Measurements from ENCODE around the gene FAH. TPM values are rescaled to one million over a fixed set of nuclear protein-coding genes. Genes with fewer than 3 reads are reported as not detected.

Gene FAH
- total and polyA plus RNA-seq, 3 donors from 2014 or later, result 49.0 to 75.0 (median 58.4) TPM

GRCh38 chr15:80107204-80107603, 45.6 kb upstream of the FAH start:
- no peaks in the 10 kb centered on the region for H3K9me3 ChIP-seq
- peaks cover 8% of the 10 kb centered on the region for H3K4me1 ChIP-seq
- no peak for DNase-seq
- H3K36me3 ChIP-seq (ENCODE audit: low read depth, missing control alignments), result no peaks in the 10 kb centered on the region
- no peak overlapping the region for H3K4me3 ChIP-seq
- 80 to 88% methylated on average over 6 of the region's 6 CpGs for WGBS, 2 donors
- intact Hi-C loops (cut with DNase I; ENCODE audit: low total_unique reads), result no loop called here
- TF ChIP-seq CTCF (IDR thresholded peaks at IDR 0.05) (no peak), POLR2A (IDR thresholded peaks at IDR 0.05) (no peak)
- no peaks in the 10 kb centered on the region for H3K27me3 ChIP-seq
- H3K27ac ChIP-seq, result no peak overlapping the region

GRCh38 chr15:80107774-80108173, 45.0 kb upstream of the FAH start:
- intact Hi-C loops (cut with DNase I; ENCODE audit: low total_unique reads), result no loop called here
- Histone ChIP-seq H3K27me3 (no peaks in the 10 kb centered on the region), H3K27ac (no peak overlapping the region), H3K4me1 (peaks cover 8% of the 10 kb centered on the region), H3K36me3 (ENCODE audit: low read depth, missing control alignments) (no peaks in the 10 kb centered on the region), H3K4me3 (no peak overlapping the region), H3K9me3 (no peaks in the 10 kb centered on the region)
- WGBS, 2 donors, result 36 to 52% methylated on average over 2 to 3 of the region's 3 CpGs
- no peak for TF ChIP-seq POLR2A (IDR thresholded peaks at IDR 0.05)
- no peak for TF ChIP-seq CTCF (IDR thresholded peaks at IDR 0.05)
- DNase-seq, result peak; percentile 68

- peaks cover 8% of the 10 kb centered on the region for H3K4me1 ChIP-seq
- H3K27ac ChIP-seq, result no peak overlapping the region
- no peak overlapping the region for H3K4me3 ChIP-seq
- DNase-seq, result no peak
- H3K9me3 ChIP-seq, result no peaks in the 10 kb centered on the region
- intact Hi-C loops (cut with DNase I; ENCODE audit: low total_unique reads), result no loop called here
- H3K27me3 ChIP-seq, result no peaks in the 10 kb centered on the region
- TF ChIP-seq POLR2A (IDR thresholded peaks at IDR 0.05) (no peak), CTCF (IDR thresholded peaks at IDR 0.05) (no peak)
- 80 to 87% methylated on average over 3 of the region's 3 CpGs for WGBS, 2 donors
- no peaks in the 10 kb centered on the region for H3K36me3 ChIP-seq (ENCODE audit: low read depth, missing control alignments)
Observed at GRCh38 chr15:80109388-80109787, 43.4 kb upstream of the FAH start.

GRCh38 chr15:80110920-80111319, 41.9 kb upstream of the FAH start:
- Histone ChIP-seq H3K4me3 (no peak overlapping the region), H3K9me3 (no peaks in the 10 kb centered on the region), H3K36me3 (ENCODE audit: low read depth, missing control alignments) (no peaks in the 10 kb centered on the region), H3K27me3 (no peaks in the 10 kb centered on the region), H3K4me1 (peaks cover 8% of the 10 kb centered on the region), H3K27ac (no peak overlapping the region)
- intact Hi-C loops (cut with DNase I; ENCODE audit: low total_unique reads), result no loop called here
- DNase-seq, result no peak
- TF ChIP-seq CTCF (IDR thresholded peaks at IDR 0.05) (no peak), POLR2A (IDR thresholded peaks at IDR 0.05) (no peak)

- H3K4me3 ChIP-seq, result no peak overlapping the region
- no peaks in the 10 kb centered on the region for H3K36me3 ChIP-seq (ENCODE audit: low read depth, missing control alignments)
- no peak for TF ChIP-seq POLR2A (IDR thresholded peaks at IDR 0.05)
- no peak for TF ChIP-seq CTCF (IDR thresholded peaks at IDR 0.05)
- intact Hi-C loops (cut with DNase I; ENCODE audit: low total_unique reads), result no loop called here
- WGBS, 2 donors, result 53 to 65% methylated on average over 4 of the region's 4 CpGs
- no peak for DNase-seq
- no peaks in the 10 kb centered on the region for H3K9me3 ChIP-seq
- H3K4me1 ChIP-seq, result no peaks in the 10 kb centered on the region
- no peaks in the 10 kb centered on the region for H3K27me3 ChIP-seq
- H3K27ac ChIP-seq, result no peak overlapping the region
Observed at GRCh38 chr15:80114114-80114513, 38.7 kb upstream of the FAH start.

All from testis (tissue), 3 donors.